Measurements from ENCODE around the gene KCNQ1. TPM values are rescaled to one million over a fixed set of nuclear protein-coding genes. Genes with fewer than 3 reads are reported as not detected.

KCNQ1 gene
- total RNA-seq, 1 donor from 2014 or later: 0.86 TPM

DNA sequence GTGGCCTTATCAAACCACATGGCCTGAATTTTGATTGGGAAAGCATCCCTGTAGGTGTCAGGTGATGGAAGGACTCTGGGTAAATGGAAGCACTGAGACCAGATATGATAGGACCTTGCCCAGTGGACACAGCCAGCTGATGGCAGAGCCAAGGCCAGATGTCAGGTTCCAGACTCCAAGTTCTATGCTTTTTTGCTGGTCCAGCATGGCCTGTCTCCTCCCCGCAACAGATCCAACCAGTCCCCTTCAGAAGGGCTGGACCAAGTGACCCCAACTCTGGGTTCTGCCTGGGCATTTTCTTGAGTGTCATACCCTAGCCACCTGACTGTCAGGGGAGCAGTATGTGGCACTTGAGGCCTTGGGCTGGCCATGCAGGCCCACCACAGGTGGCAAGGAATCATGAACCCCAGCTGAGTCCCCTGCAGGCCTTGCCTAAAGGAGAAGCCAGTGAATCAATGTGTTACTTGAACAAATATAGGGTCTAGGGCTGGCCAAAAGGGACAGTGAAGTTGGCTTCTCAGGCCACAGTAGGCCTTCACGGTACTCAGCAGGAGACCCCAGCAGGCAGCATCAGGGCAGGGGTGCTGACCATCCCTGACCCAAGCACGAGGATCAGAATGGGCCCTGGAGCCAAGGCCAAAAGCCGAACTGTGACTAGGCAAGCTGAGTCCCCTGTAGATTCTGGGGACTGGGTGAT lies 227.9 kb downstream of the KCNQ1 start:
- H3K36me3 Mint-ChIP-seq (ENCODE audit: low read depth): no peaks in the 10 kb centered on the region
- DNase-seq (ENCODE audit: low read depth, low spot score): no peak

DNA sequence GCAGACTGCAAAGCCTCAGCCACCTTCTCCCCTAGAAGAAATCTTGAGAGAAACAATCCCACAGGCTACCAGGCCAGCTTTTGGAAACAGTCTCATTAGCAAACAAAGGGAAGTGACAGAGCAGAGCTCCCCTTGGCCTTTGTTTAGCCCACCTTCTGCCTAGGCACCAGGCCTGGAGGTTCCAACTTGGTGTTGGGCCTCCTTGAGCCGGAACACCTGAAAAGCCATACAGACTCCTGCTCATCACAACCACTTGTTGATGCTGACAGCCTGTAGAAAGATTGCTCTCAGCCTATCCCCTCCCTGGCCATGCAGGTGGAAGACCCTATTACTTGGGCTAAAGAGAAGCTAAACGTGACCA lies 228.4 kb downstream of the KCNQ1 start:
- no peaks in the 10 kb centered on the region for H3K36me3 Mint-ChIP-seq (ENCODE audit: low read depth)
- peaks cover 42% of the 10 kb centered on the region for H3K4me1 Mint-ChIP-seq
- H3K4me3 Mint-ChIP-seq: no peak overlapping the region
- H3K9me3 Mint-ChIP-seq: no peaks in the 10 kb centered on the region
- no peak for DNase-seq (ENCODE audit: low read depth, low spot score)
- TF ChIP-seq, protein P1, sequence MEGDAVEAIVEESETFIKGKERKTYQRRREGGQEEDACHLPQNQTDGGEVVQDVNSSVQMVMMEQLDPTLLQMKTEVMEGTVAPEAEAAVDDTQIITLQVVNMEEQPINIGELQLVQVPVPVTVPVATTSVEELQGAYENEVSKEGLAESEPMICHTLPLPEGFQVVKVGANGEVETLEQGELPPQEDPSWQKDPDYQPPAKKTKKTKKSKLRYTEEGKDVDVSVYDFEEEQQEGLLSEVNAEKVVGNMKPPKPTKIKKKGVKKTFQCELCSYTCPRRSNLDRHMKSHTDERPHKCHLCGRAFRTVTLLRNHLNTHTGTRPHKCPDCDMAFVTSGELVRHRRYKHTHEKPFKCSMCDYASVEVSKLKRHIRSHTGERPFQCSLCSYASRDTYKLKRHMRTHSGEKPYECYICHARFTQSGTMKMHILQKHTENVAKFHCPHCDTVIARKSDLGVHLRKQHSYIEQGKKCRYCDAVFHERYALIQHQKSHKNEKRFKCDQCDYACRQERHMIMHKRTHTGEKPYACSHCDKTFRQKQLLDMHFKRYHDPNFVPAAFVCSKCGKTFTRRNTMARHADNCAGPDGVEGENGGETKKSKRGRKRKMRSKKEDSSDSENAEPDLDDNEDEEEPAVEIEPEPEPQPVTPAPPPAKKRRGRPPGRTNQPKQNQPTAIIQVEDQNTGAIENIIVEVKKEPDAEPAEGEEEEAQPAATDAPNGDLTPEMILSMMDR (conservative IDR thresholded peaks at IDR 0.05): no peak
- no peaks in the 10 kb centered on the region for H3K27me3 Mint-ChIP-seq (ENCODE audit: low read depth)
- H3K27ac Mint-ChIP-seq (ENCODE audit: unreplicated experiment): no peak overlapping the region

More for the DNA sequence above, 227.9 kb downstream of the KCNQ1 start:
- Mint-ChIP-seq H3K4me3 (no peak overlapping the region), H3K27ac (ENCODE audit: unreplicated experiment) (no peak overlapping the region), H3K9me3 (no peaks in the 10 kb centered on the region), H3K27me3 (ENCODE audit: low read depth) (no peaks in the 10 kb centered on the region), H3K4me1 (peaks cover 42% of the 10 kb centered on the region)
- TF ChIP-seq, protein P1 (conservative IDR thresholded peaks at IDR 0.05): no peak

DNA sequence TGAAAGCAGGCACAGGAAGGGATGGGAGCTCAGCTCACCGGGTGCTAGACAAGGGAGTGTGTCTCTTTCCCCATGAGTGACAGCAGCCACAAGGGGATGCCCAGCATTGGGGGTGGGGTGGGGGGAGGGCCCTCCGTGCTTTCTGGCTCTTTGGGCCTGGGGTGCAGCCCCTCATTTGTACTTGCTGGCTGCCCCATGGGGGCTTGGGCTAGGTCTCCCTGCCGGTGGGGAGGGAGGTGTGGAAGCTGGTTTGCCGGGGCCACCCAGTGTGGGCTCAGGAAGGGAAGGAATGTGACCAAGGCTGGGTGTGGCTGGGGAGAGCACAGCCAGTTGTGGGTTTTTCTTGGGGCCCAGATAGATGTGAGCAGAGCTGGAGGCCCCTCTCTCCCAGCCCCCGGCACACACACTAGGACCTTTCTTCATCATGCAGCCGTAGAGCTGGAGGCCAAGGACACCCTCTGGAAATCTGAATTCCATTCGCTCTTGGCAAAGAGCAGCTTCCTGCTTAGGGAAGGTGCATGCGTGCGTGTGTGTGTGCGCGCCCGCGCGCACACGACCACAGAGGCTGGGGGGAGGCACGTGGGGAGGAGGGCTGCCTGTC lies 229.2 kb downstream of the KCNQ1 start:
- Mint-ChIP-seq H3K36me3 (ENCODE audit: low read depth) (no peaks in the 10 kb centered on the region), H3K27ac (ENCODE audit: unreplicated experiment) (peak overlapping the region; percentile 79), H3K9me3 (no peaks in the 10 kb centered on the region)

DNA sequence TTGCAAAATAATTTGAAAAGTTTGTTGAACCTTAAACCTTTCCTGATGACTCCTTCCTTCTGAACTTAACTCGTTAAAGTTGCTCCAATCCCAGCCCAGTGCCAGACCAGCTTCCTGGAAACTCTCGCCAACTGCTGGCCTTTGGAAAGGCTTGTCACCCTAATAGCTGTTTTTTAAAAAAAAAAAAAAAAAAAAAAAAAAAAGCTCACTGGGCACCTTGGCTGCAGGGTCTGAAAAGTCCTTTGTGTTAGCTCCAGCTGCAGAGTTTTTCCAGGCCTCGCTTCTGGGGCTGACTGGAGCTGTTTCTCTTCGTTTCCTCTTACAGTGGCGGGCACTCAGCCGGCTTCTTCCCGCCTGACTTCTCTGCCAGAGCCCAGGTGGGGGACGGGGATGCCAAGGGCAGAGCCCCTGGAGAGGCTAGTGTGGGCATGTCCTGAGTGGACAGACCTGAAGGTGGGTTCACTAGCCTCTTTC lies 229.9 kb downstream of the KCNQ1 start:
- no peak for DNase-seq (ENCODE audit: low read depth, low spot score)
- Mint-ChIP-seq H3K4me1 (peaks cover 38% of the 10 kb centered on the region), H3K36me3 (ENCODE audit: low read depth) (no peaks in the 10 kb centered on the region), H3K27ac (ENCODE audit: unreplicated experiment) (peak overlapping the region; percentile 92), H3K9me3 (no peaks in the 10 kb centered on the region), H3K4me3 (peak overlapping the region; percentile 36), H3K27me3 (ENCODE audit: low read depth) (no peaks in the 10 kb centered on the region)
- TF ChIP-seq, protein P1 (conservative IDR thresholded peaks at IDR 0.05): no peak

More for the DNA sequence above, 229.2 kb downstream of the KCNQ1 start:
- TF ChIP-seq, protein P1 (conservative IDR thresholded peaks at IDR 0.05): no peak
- DNase-seq (ENCODE audit: low read depth, low spot score): no peak
- H3K27me3 Mint-ChIP-seq (ENCODE audit: low read depth): no peaks in the 10 kb centered on the region
- peak overlapping the region; percentile 54 for H3K4me3 Mint-ChIP-seq
- peaks cover 42% of the 10 kb centered on the region for H3K4me1 Mint-ChIP-seq

DNA sequence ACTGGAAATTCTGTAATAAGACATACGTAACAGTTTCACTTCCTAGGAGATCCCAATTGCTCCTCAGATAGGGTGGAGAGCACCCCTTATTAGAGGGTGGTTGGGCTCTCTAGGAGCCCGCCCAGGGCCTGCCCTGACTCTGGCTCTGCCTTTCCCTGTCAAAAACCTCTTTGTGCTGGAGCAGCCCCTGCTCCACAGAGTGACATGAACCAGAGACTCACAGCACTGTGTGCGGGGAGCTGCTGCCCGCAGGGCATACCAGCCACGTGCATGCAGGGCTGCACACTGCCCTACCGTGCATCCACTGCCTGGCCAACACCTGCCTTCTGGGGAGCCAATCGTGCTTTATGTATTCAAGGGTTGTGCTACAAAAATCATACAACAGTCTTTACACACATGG lies 230.7 kb downstream of the KCNQ1 start:
- Mint-ChIP-seq H3K4me1 (peaks cover 32% of the 10 kb centered on the region), H3K27ac (ENCODE audit: unreplicated experiment) (peak overlapping the region; percentile 88), H3K27me3 (ENCODE audit: low read depth) (no peaks in the 10 kb centered on the region), H3K4me3 (peak overlapping the region; percentile 36), H3K9me3 (no peaks in the 10 kb centered on the region), H3K36me3 (ENCODE audit: low read depth) (no peaks in the 10 kb centered on the region)
- TF ChIP-seq, protein P1 (conservative IDR thresholded peaks at IDR 0.05): no peak
- no peak for DNase-seq (ENCODE audit: low read depth, low spot score)
